Effector memory CD8-positive, alpha-beta T cell (primary cell): ENCODE data around the gene GPHB5.
A peak's percentile ranks its signal among the peaks of the same experiment; 100 is the strongest.
"Not testable (repeated sequence)": the region's sequence is repeated elsewhere in the genome, so short reads cannot be mapped to it uniquely, and the experiment has no call there.

Source experiments
- ATAC-seq: fragments of 150-1000 bp; cut with Tn5 transposase; replicated peaks from 2 replicates; pipeline ENCODE4 v1.10.0; 2021; ENCODE audit warnings: mild to moderate bottlenecking, moderate library complexity
- DNase-seq, 3 experiments: peaks; one replicate each; pipeline ENCODE4 v3.0.0; 2021
- H3K27ac Mint-ChIP-seq, 2 donors: one replicate each; pipeline ENCODE4 v1.8.0; 2022; ENCODE audit warnings: mild to moderate bottlenecking in 2 of 2, mixed read lengths in 2 of 2, moderate library complexity in 2 of 2
- H3K27me3 Mint-ChIP-seq, 2 donors: one replicate each; pipeline ENCODE4 v1.8.0; 2022; ENCODE audit warnings: mixed read lengths in 2 of 2
- H3K36me3 Mint-ChIP-seq: one replicate; pipeline ENCODE4 v1.8.0; 2022; ENCODE audit warnings: mild to moderate bottlenecking, moderate library complexity, mixed read lengths; ENCODE audit not compliant: insufficient read depth
- H3K4me1 Mint-ChIP-seq, 2 donors: one replicate each; pipeline ENCODE4 v1.8.0; 2022; ENCODE audit warnings: low read depth in 2 of 2, mixed read lengths in 2 of 2
- H3K4me3 Mint-ChIP-seq, 2 donors: one replicate each; pipeline ENCODE4 v1.8.0; 2022; ENCODE audit warnings: mild to moderate bottlenecking in 2 of 2, mixed read lengths in 2 of 2, moderate library complexity in 2 of 2
- H3K9me3 Mint-ChIP-seq, 2 donors: one replicate each; pipeline ENCODE4 v1.8.0; 2022; ENCODE audit warnings: mixed read lengths in 2 of 2

GPHB5 gene

DNA sequence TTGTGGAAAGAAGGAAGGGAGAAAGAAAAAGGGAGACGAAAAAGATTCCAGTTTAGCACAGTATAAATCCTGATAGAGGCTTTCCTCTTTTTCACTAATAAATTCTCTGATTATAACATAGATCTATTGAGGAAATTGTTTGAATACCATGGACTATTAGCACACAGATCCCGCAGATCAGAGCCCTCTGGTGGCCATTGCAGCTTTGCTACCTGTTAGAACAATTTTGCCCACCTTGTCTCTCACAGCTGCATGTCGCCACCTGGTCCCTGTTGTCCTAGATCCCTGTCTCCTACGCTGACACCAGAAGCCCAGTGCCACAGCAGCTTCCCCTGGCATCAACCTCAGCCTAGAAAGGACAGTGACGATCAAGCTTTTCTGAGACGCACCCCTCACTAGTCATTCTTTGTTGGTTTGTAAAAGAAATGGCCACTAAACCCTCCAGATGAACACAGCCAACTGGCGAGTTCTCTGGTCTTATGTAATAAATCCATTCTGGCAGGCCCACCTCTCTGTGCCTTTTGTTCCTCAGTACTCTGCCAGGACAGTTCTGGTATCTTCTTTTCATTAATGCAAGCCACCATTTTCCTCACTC is 9.9 kb downstream of the GPHB5 start:
- peak in 1 of 3 experiments; percentile 3 for DNase-seq

DNA sequence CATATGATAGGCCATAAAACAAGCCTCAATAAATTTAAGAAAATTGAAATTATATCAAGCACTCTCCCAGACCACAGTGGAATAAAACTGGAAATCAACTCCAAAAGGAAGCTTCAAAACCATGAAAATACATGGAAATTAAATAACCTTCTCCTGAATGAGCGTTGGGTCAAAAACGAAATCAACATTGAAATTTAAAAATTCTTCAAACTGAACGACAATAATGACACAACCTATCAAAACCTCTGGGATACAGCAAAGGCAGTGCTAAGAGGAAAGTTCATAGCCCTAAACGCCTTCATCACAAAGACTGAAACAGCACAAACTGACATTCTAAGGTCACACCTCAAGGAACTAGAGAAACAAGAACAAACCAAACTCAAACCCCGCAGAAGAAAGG is 14.3 kb downstream of the GPHB5 start:
- H3K27me3 Mint-ChIP-seq: peaks cover 4 to 15% of the 10 kb centered on the region in 2 donors
- not testable (repeated sequence) for H3K9me3 Mint-ChIP-seq, H3K36me3 Mint-ChIP-seq, H3K27ac Mint-ChIP-seq, H3K4me1 Mint-ChIP-seq, ATAC-seq, H3K4me3 Mint-ChIP-seq, DNase-seq

More for the DNA sequence above, 9.9 kb downstream of the GPHB5 start:
- H3K27ac Mint-ChIP-seq: no peak overlapping the region
- H3K36me3 Mint-ChIP-seq: no peaks in the 10 kb centered on the region
- H3K4me1 Mint-ChIP-seq: peaks cover 0 to 2% of the 10 kb centered on the region in 2 donors
- no peak overlapping the region for H3K4me3 Mint-ChIP-seq
- no peak for ATAC-seq
- H3K9me3 Mint-ChIP-seq: no peaks in the 10 kb centered on the region
- H3K27me3 Mint-ChIP-seq: peaks cover 28 to 36% of the 10 kb centered on the region in 2 donors

DNA sequence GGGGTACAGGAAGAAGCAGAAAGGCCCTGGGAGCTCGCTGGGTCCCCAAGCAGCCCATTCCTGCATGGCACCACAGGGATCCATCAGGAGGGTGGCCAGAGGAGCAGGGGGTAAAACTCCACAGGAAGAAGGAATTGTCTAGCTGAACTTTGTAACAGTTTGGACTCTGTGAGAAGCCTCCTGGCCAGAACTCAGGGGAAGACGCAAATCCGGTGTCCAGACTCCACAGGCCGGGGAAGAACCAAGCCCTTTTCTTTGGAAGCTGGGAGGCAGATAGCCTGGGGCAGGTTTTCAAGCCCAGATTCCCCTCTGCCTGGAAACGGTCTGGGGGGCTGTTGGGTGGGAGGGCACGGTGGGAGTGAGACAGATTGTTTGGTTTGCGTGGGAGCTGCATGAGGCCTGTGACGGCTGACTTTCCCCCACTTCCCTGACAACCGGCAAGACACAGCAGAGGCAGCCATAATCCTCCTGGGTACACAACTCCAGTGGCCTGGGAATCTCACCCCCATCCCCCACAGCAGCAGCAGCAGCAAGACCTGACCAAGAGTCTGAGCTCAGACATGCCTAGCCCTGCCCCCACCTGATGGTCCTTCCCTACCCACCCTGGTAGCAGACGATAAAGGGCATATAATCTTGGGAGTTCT is 16.7 kb downstream of the GPHB5 start:
- ATAC-seq (no peak), DNase-seq (no peak)
- Mint-ChIP-seq H3K4me3 (no peak overlapping the region), H3K4me1 (peaks cover 4 to 5% of the 10 kb centered on the region in 2 donors), H3K27me3 (peaks cover 0 to 8% of the 10 kb centered on the region in 2 donors), H3K36me3 (no peaks in the 10 kb centered on the region), H3K27ac (no peak overlapping the region), H3K9me3 (no peaks in the 10 kb centered on the region)

DNA sequence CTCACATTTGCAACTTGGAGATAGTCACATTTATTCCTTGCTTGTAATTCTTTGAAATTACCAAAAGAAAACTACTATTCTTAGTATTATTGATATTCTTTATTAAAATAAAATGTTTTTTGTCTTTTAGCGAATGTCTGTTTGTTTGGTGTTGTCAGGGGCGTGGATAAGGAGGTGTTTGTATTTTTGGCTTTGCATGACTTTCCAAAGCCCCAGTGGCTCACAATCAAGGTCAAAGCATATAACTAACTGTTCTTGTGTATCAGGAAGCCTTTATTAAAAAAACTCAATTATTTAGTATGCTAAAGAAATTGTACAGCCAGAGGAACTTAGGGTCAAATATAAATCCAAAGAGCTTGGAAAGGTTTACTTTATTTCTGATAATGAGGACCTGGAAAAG is 17.9 kb downstream of the GPHB5 start:
- H3K4me1 Mint-ChIP-seq: peaks cover 4 to 11% of the 10 kb centered on the region in 2 donors
- no peak overlapping the region for H3K4me3 Mint-ChIP-seq
- H3K27ac Mint-ChIP-seq: no peak overlapping the region
- H3K9me3 Mint-ChIP-seq: no peaks in the 10 kb centered on the region
- H3K27me3 Mint-ChIP-seq: peaks cover 0 to 8% of the 10 kb centered on the region in 2 donors
- ATAC-seq (no peak), DNase-seq (no peak)
- H3K36me3 Mint-ChIP-seq: no peaks in the 10 kb centered on the region

DNA sequence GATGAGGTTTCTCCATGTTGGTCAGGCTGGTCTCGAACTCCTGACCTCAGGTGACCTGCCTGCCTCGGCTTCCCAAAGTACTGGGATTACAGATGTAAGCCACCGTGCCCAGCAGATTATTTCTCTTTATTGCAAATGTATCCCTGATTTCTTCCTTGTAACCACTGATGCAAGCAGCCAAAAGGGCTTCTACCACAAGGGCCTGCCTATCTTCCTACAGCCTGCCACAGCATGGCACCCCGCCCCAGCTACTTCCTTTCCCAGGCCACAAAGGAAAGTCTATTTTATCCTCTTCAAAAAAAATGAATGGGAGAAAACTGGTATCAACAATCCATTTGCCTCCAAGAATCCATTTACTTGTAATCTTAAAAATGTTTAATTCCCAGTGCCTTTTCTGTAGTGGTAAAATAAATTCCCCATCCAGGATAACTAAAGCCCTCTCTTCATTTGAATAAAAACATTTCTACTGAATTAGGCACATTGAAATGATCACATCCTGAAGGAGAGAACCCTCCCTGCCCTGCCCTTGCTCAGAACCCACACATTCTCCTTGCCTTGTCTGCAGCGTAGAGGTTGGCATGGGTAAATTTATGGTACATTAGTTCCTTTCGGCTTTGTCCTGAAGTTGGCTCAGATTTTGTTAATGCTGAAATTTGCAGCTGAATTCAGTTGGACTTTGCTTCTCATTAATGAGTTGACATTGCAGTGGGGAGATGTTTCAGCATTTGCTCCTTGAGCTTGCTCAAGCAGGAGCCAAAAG is 19.2 kb downstream of the GPHB5 start:
- Mint-ChIP-seq H3K4me1 (peaks cover 13 to 21% of the 10 kb centered on the region in 2 donors), H3K27me3 (peaks cover 5 to 8% of the 10 kb centered on the region in 2 donors), H3K9me3 (no peaks in the 10 kb centered on the region), H3K4me3 (peak overlapping the region in 1 of 2 donors; percentile 14), H3K27ac (no peak overlapping the region), H3K36me3 (no peaks in the 10 kb centered on the region)
- ATAC-seq (no peak), DNase-seq (no peak)

DNA sequence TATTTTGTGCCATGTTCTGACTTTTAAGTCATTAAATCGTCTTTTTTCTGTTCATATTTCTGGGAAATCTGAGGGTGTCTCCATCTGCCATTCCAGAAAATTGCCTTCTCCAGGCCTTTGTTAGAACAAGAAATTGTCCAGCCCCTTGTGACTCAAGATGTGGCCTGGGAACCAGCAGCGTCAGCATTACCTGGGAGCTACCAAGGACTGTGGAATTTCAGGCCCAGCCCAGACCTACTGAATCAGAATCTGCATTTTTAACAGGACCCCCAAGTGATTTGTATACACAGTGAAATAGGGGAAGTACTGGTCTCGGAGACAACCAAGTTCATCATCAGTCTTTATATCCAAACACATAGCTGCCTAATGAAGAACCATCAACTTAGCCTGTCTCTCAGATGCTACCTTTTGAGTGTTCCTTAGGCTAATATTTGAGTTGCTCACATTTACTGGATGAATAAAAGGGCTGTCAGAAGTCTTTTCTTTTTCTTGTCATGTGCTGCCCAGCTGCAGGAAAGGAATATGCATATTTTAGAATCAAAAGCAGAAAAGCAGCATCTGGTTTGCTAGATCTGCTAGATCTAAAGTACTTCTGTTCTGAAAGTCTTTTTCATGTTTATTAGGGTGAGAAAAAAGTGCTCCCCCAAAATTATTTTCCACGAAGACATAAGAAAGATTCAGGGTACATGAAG is 21.2 kb downstream of the GPHB5 start:
- H3K36me3 Mint-ChIP-seq: no peaks in the 10 kb centered on the region
- no peak for DNase-seq
- peaks cover 9 to 20% of the 10 kb centered on the region in 2 donors for H3K27me3 Mint-ChIP-seq
- H3K4me1 Mint-ChIP-seq: peaks cover 16 to 21% of the 10 kb centered on the region in 2 donors
- no peaks in the 10 kb centered on the region for H3K9me3 Mint-ChIP-seq
- H3K4me3 Mint-ChIP-seq: no peak overlapping the region
- ATAC-seq: no peak
- no peak overlapping the region for H3K27ac Mint-ChIP-seq

DNA sequence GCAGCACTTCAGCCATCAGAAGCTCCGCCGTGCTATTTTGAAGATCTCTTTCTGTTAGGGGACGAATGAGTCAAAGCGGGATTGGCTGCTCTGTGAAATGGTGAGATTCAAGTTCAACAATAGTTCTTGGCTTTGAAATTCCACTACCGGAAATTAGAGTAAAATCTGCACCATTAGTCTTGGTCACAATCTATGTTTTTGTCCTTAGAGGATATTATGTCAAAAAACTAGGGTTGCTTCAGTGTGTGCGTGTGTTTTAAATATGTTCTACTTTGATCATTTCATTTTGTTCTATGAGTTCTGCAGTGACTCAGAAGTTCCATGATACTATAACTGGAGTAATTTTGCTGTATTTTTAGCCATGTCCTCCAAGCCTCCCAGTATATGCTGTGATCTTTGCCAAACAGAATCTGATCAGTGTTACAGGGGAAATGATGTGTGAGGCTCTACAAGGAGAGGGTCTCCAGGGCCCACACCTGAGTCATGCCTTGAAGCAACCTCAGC is 22.6 kb downstream of the GPHB5 start:
- DNase-seq: no peak
- Mint-ChIP-seq H3K9me3 (no peaks in the 10 kb centered on the region), H3K4me3 (peak overlapping the region; percentile 42 to 68), H3K27me3 (peaks cover 10 to 34% of the 10 kb centered on the region in 2 donors), H3K4me1 (peaks cover 16 to 21% of the 10 kb centered on the region in 2 donors), H3K36me3 (no peaks in the 10 kb centered on the region), H3K27ac (peak overlapping the region in 1 of 2 donors; percentile 42)
- no peak for ATAC-seq

DNA sequence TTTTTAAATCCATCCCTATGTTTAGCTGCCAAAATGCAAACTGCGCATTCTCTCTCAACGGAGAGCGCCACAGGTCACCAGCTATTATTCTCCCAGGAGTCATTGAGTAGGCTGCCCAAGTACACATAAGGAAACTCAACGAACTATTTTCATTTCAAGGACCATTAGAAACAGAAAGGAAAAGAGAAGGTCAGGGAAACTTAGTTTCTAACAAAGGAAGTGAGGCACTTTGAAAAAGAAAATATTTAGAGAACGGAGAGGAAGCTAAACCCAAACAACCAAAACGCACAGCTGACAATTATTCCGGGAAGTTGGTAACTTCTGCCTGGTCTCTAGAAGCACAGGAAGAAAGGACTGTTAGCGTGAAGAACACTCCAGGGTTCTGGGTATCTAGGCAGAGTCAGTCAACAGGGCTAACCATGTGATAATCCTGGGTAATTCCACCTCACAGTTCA is 23.5 kb downstream of the GPHB5 start:
- Mint-ChIP-seq H3K4me1 (peaks cover 16 to 21% of the 10 kb centered on the region in 2 donors), H3K9me3 (no peaks in the 10 kb centered on the region), H3K4me3 (peak overlapping the region; percentile 42 to 68), H3K27me3 (peaks cover 9 to 40% of the 10 kb centered on the region in 2 donors), H3K27ac (peak overlapping the region in 1 of 2 donors; percentile 42), H3K36me3 (no peaks in the 10 kb centered on the region)
- DNase-seq (no peak), ATAC-seq (no peak)

DNA sequence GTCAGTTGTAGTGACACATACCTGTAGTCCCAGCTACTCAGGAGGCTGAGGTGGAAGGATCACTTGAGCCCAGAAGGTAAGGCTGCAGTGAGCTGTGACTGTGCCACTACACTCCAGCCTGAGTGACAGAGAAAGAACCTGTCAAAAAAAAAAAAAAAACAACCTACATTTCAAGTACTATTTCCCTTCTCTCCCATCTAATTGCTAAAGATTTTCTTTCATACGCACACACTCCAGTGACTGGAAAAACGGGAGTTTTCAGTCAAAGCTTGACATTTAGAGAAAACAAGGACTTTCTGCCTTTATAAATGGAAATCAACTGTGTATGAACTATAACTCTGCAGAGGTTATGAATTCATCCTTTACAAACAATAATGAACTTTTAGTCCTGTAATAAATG is 25.9 kb downstream of the GPHB5 start:
- ATAC-seq: no peak
- peaks cover 9 to 40% of the 10 kb centered on the region in 2 donors for H3K27me3 Mint-ChIP-seq
- no peaks in the 10 kb centered on the region for H3K9me3 Mint-ChIP-seq
- peaks cover 12 to 16% of the 10 kb centered on the region in 2 donors for H3K4me1 Mint-ChIP-seq
- H3K36me3 Mint-ChIP-seq: no peaks in the 10 kb centered on the region
- H3K4me3 Mint-ChIP-seq: no peak overlapping the region
- no peak for DNase-seq
- no peak overlapping the region for H3K27ac Mint-ChIP-seq

DNA sequence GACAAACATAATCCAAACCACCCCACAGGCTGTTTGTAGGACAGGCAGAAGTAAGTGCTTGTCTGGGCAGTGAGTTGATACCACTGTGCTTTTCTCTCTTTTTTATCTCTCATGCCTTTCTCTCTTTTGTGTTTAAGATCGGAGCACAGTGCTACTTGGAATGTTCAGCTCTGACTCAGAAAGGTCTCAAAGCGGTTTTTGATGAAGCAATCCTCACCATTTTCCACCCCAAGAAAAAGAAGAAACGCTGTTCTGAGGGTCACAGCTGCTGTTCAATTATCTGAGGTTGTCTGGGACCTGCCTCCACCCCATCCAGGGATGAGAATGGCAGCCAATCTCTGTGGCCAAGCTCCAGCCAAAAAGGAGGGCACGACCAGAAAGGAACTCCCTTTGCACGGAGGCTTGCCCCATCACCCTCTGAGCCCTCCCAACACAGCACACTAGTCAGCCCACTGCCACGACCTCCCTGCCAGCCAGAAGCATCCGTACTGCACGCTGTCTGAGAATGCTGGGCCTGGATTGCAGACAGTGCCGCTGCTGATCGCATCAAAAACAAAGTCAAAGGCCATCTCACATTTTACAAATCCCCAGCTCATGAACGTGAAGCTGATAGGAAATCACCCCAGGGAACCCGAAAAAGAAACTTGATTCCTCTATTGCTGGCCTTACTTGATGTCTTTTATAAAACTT is 27.8 kb downstream of the GPHB5 start:
- ATAC-seq: no peak
- no peaks in the 10 kb centered on the region for H3K9me3 Mint-ChIP-seq
- H3K4me3 Mint-ChIP-seq: no peak overlapping the region
- H3K27me3 Mint-ChIP-seq: peaks cover 9 to 40% of the 10 kb centered on the region in 2 donors
- H3K4me1 Mint-ChIP-seq: peaks cover 10 to 12% of the 10 kb centered on the region in 2 donors
- no peaks in the 10 kb centered on the region for H3K36me3 Mint-ChIP-seq
- H3K27ac Mint-ChIP-seq: no peak overlapping the region
- no peak for DNase-seq

DNA sequence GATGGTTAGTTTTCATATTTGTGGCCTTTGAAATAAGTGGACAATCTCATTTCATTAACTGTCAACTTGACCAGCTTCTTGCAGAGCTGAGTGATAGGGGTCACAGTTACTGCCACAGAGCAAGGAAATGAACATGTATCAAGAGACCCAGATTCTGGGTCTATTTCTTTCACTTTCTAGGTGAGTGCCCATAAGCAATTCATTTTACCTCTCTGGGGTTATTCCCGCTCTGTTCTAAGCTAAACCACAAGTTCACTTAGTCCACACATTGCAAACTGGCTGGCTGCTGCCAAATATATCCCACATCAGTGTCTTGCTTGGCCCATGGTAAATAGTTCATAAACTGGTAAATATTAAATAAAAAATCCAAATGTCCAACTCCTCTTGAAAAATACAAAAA is 29.9 kb downstream of the GPHB5 start:
- no peaks in the 10 kb centered on the region for H3K4me1 Mint-ChIP-seq
- peaks cover 9 to 29% of the 10 kb centered on the region in 2 donors for H3K27me3 Mint-ChIP-seq
- H3K36me3 Mint-ChIP-seq: no peaks in the 10 kb centered on the region
- no peak for DNase-seq
- ATAC-seq: no peak
- H3K27ac Mint-ChIP-seq: no peak overlapping the region
- no peaks in the 10 kb centered on the region for H3K9me3 Mint-ChIP-seq
- no peak overlapping the region for H3K4me3 Mint-ChIP-seq

DNA sequence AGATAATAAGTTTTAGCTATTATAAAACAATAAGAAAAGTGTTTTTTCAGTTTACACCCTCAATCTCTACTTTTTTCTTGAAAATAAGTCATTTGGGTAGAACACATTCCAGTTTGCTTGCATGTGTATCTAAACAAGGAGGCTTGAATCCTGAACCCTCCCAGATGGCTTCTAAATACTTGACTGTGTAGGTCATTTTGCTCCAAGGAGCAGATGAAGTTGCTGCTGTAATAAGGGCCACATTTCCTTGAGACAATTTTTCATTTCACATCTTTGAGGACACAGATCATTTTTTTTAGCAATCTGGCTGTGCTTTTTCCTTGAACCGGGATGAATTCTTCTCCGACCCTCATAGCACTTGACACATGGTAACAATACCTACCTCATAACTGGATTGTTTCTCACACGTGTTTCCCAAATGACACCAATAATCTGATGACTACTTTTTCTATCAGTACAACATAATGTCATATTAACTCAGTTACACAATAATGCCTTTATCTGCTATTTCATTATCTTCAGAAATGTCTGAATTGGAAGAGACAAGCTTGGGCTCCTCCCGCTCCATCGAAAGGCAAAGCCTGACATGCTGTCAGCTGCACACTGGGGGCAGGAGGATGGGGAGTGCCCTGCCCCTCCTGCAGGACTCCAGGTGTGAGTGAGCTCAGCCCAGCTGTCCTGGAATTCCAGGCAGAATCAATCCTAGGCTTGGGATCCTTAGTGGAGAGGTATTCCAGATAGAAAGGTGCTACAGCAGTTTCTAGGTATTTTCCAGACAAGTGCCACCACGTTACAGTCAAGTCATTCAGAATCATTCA is 30.9 kb downstream of the GPHB5 start:
- Mint-ChIP-seq H3K4me1 (no peaks in the 10 kb centered on the region), H3K9me3 (no peaks in the 10 kb centered on the region), H3K27me3 (peaks cover 9 to 22% of the 10 kb centered on the region in 2 donors), H3K36me3 (no peaks in the 10 kb centered on the region), H3K4me3 (no peak overlapping the region), H3K27ac (no peak overlapping the region)
- DNase-seq (no peak), ATAC-seq (no peak)
